Muscle of arm (tissue), 12 donors: ENCODE results near the gene MAU2. TPM values are rescaled to one million over a fixed set of nuclear protein-coding genes. Genes with fewer than 3 reads are reported as not detected.

ENCODE experiments used
- polyA plus RNA-seq, 12 donors: library from polyadenylated mRNA; unstranded; fragments of 120-200 nt; gene quantifications; one replicate each; pipeline ENCODE4 v1.2.1, GENCODE V29; 2013; ENCODE audit not compliant: insufficient read length in 12 of 12

MAU2 gene
- polyA plus RNA-seq, 12 donors, result 30.4 to 112 (median 47.5) TPM

Other genes with a start within 250 kb of the MAU2 start
- 10 to 100 TPM in 11 of 12 donors, not detected in 1; 13.3 to 30.7 (median 21.5) TPM for gene TMEM161A, start 182.4 kb upstream of the MAU2 start, polyA plus RNA-seq
- gene MEF2B, start 150.6 kb upstream of the MAU2 start, polyA plus RNA-seq, result 1 to 10 TPM in 8 of 12 donors, under 1 TPM in 2, not detected in 2; 0.66 to 3.4 (median 1.5) TPM
- 10 to 100 TPM in 8 of 12 donors, 1 to 10 TPM in 3, not detected in 1; 8.6 to 15.4 (median 11.8) TPM for gene BORCS8, start 128.7 kb upstream of the MAU2 start, polyA plus RNA-seq
- 100 to 1,000 TPM in 1 of 12 donors, 10 to 100 TPM in 10, not detected in 1; 44.3 to 143 (median 52.1) TPM for gene RFXANK, start 128.6 kb upstream of the MAU2 start, polyA plus RNA-seq
- gene NR2C2AP, start 117.4 kb upstream of the MAU2 start, polyA plus RNA-seq, result 10 to 100 TPM in 3 of 12 donors, 1 to 10 TPM in 7, not detected in 2; 6.8 to 13.2 (median 9.2) TPM
- gene NCAN, start 108.9 kb upstream of the MAU2 start, polyA plus RNA-seq, result 1 to 10 TPM in 1 of 12 donors, under 1 TPM in 8, not detected in 3; 0.05 to 1.3 (median 0.16) TPM
- 1 to 10 TPM in 10 of 12 donors, not detected in 2; 1.3 to 4.1 (median 2.5) TPM for gene TM6SF2, start 47.5 kb upstream of the MAU2 start, polyA plus RNA-seq
- 10 to 100 TPM in 11 of 12 donors, not detected in 1; 30.7 to 60.9 (median 35.2) TPM for gene SUGP1, start 320 bp upstream of the MAU2 start, polyA plus RNA-seq
- gene GATAD2A, start 84.8 kb downstream of the MAU2 start, polyA plus RNA-seq, result 10 to 100 TPM in 11 of 12 donors, not detected in 1; 35.2 to 69.9 (median 48.4) TPM
- under 1 TPM in 10 of 12 donors, not detected in 2; 0.28 to 0.74 (median 0.59) TPM for gene TSSK6, start 194.7 kb downstream of the MAU2 start, polyA plus RNA-seq
- gene NDUFA13, start 195.4 kb downstream of the MAU2 start, polyA plus RNA-seq, result 100 to 1,000 TPM in 11 of 12 donors, not detected in 1; 103 to 191 (median 167) TPM
- 10 to 100 TPM in 3 of 12 donors, 1 to 10 TPM in 8, not detected in 1; 2.9 to 14.4 (median 6.6) TPM for gene YJEFN3, start 208.1 kb downstream of the MAU2 start, polyA plus RNA-seq
- 10 to 100 TPM in 2 of 12 donors, 1 to 10 TPM in 8, not detected in 2; 1.4 to 13.9 (median 4.1) TPM for gene CILP2, start 217.4 kb downstream of the MAU2 start, polyA plus RNA-seq